GM12878 (cell line): ENCODE data around the gene TMEM135.

Source experiments
- BCL11A ChIP-seq: IDR thresholded peaks from 2 replicates; pipeline ENCODE4 v1.6.1; 2011; ENCODE audit warnings: low read depth, low read length
- BHLHE40 ChIP-seq, 2 experiments: fragments of 450-650 bp in 1 of 2; IDR thresholded peaks; 2 replicates each; pipeline ENCODE4 v1.6.1; 2011 to 2017; ENCODE audit warnings: low read depth in 2 of 2, borderline replicate concordance in 1 of 2, improper control_type of control experiment in 1 of 2, low read length in 1 of 2, mild to moderate bottlenecking in 1 of 2
- ESRRA ChIP-seq: IDR thresholded peaks from 2 replicates; pipeline ENCODE4 v1.6.1; 2012; ENCODE audit warnings: mild to moderate bottlenecking, low read length, improper control_type of control experiment
- IRF4 ChIP-seq: IDR thresholded peaks from 2 replicates; pipeline ENCODE4 v1.6.1; 2011; ENCODE audit warnings: low read depth, low read length
- ZZZ3 ChIP-seq: IDR thresholded peaks from 2 replicates; pipeline ENCODE4 v1.6.1; 2011; ENCODE audit warnings: low read depth; ENCODE audit not compliant: control insufficient read depth, insufficient read length
- TF ChIP-seq, protein P1 (sequence below), 3 experiments: IDR thresholded peaks in 2 of 3; conservative IDR thresholded peaks in 1 of 3; 2 replicates each; pipeline ENCODE4 v1.5.1; 2011; ENCODE audit warnings: low read depth in 3 of 3, low read length in 3 of 3, mild to moderate bottlenecking in 3 of 3, control low read depth in 2 of 3, moderate library complexity in 2 of 3, inconsistent platforms in 1 of 3, mixed read lengths in 1 of 3; ENCODE audit not compliant: control insufficient read depth in 2 of 3, insufficient read depth in 1 of 3; ENCODE audit errors: extremely low read depth in 1 of 3

DNA sequence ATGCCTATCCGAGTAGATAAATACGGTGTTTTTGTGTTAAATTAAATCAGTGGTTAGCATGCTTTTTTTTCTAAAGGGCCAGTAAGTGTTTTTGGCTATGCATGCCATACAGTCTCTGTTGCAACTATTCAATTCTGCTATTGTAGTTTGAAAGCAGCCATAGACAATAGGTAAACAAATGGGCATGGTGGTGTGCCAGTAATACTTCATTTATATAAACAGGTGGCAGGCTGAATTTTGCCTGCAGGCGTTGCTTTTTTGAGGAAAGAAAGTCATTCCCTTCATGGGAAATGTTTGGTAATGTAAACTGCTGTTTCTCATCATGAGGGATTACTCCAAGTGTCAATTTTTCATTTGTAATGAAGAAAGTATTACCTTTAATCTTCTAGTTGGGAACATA is 106.5 kb downstream of the TMEM135 start:
- TF ChIP-seq BHLHE40 (IDR thresholded peaks at IDR 0.05; ENCODE audit: borderline replicate concordance in 1 of 2, low read depth in 2 of 2, low read length in 1 of 2) (no peak), ZZZ3 (no peak), BCL11A (no peak), ESRRA (no peak), IRF4 (no peak)
- TF ChIP-seq, protein P1, sequence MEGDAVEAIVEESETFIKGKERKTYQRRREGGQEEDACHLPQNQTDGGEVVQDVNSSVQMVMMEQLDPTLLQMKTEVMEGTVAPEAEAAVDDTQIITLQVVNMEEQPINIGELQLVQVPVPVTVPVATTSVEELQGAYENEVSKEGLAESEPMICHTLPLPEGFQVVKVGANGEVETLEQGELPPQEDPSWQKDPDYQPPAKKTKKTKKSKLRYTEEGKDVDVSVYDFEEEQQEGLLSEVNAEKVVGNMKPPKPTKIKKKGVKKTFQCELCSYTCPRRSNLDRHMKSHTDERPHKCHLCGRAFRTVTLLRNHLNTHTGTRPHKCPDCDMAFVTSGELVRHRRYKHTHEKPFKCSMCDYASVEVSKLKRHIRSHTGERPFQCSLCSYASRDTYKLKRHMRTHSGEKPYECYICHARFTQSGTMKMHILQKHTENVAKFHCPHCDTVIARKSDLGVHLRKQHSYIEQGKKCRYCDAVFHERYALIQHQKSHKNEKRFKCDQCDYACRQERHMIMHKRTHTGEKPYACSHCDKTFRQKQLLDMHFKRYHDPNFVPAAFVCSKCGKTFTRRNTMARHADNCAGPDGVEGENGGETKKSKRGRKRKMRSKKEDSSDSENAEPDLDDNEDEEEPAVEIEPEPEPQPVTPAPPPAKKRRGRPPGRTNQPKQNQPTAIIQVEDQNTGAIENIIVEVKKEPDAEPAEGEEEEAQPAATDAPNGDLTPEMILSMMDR (IDR thresholded peaks at IDR 0.05 in 2 of 3, conservative IDR thresholded peaks at IDR 0.05 in 1 of 3; ENCODE audit: control insufficient read depth in 2 of 3, extremely low read depth in 1 of 3, insufficient read depth in 1 of 3, low read depth in 3 of 3, low read length in 3 of 3): no peak
